ENCODE results near the gene EWSR1.
"Not testable (repeated sequence)": the region's sequence is repeated elsewhere in the genome, so short reads cannot be mapped to it uniquely, and the experiment has no call there.

Gene EWSR1

GRCh38 chr22:29231971-29232959 lies 35.8 kb upstream of the EWSR1 start:
- TF ChIP-seq CTCF (IDR thresholded peaks at IDR 0.05; ENCODE audit: low read depth, low read length, poor library complexity, severe bottlenecking) (no peak), EZH2phosphoT487 (IDR thresholded peaks at IDR 0.05; ENCODE audit: borderline replicate concordance, low read length) (no peak)
- Histone ChIP-seq H3F3A (ENCODE audit: control insufficient read depth, insufficient read depth) (no peaks in the 10 kb centered on the region), H3K9me2 (replicated peaks; ENCODE audit: control insufficient read depth, low read length) (no peaks in the 10 kb centered on the region)

GRCh38 chr22:29233277-29233877 lies 34.7 kb upstream of the EWSR1 start:
- Histone ChIP-seq H3K79me2 (ENCODE audit: control insufficient read depth, low read length) (no peaks in the 10 kb centered on the region), H3K9me3 (ENCODE audit: control insufficient read depth, insufficient read depth, low read length) (no peaks in the 10 kb centered on the region), H3K27me3 (ENCODE audit: control insufficient read depth, low read length) (no peaks in the 10 kb centered on the region), H3K36me3 (ENCODE audit: control insufficient read depth, low read length) (no peaks in the 10 kb centered on the region), H3K9me2 (replicated peaks; ENCODE audit: control insufficient read depth, low read length) (no peaks in the 10 kb centered on the region), H3K4me2 (ENCODE audit: low read length) (no peak overlapping the region), H4K20me1 (ENCODE audit: control insufficient read depth, insufficient read depth, low read depth, low read length) (no peaks in the 10 kb centered on the region), H3K4me3 (ENCODE audit: low read length) (no peak overlapping the region), H3K4me1 (ENCODE audit: control insufficient read depth, low read length) (no peaks in the 10 kb centered on the region), H3K27ac (ENCODE audit: low read depth, low read length) (no peak overlapping the region), H3F3A (ENCODE audit: control insufficient read depth, insufficient read depth) (no peaks in the 10 kb centered on the region)
- no peak for TF ChIP-seq EZH2phosphoT487 (IDR thresholded peaks at IDR 0.05; ENCODE audit: borderline replicate concordance, low read length)
- no peak for TF ChIP-seq CTCF (IDR thresholded peaks at IDR 0.05; ENCODE audit: low read depth, low read length, poor library complexity, severe bottlenecking)

More at GRCh38 chr22:29231971-29232959, 35.8 kb upstream of the EWSR1 start:
- no peaks in the 10 kb centered on the region for H4K20me1 ChIP-seq (ENCODE audit: control insufficient read depth, insufficient read depth, low read depth, low read length)
- H3K4me2 ChIP-seq (ENCODE audit: low read length), result no peak overlapping the region
- H3K27ac ChIP-seq (ENCODE audit: low read depth, low read length), result no peak overlapping the region
- H3K27me3 ChIP-seq (ENCODE audit: control insufficient read depth, low read length), result no peaks in the 10 kb centered on the region
- no peaks in the 10 kb centered on the region for H3K4me1 ChIP-seq (ENCODE audit: control insufficient read depth, low read length)
- H3K9me3 ChIP-seq (ENCODE audit: control insufficient read depth, insufficient read depth, low read length), result no peaks in the 10 kb centered on the region
- H3K79me2 ChIP-seq (ENCODE audit: control insufficient read depth, low read length), result no peaks in the 10 kb centered on the region
- no peaks in the 10 kb centered on the region for H3K36me3 ChIP-seq (ENCODE audit: control insufficient read depth, low read length)
- no peak overlapping the region for H3K4me3 ChIP-seq (ENCODE audit: low read length)

- H3K4me3 ChIP-seq (ENCODE audit: low read length); H3K27ac ChIP-seq (ENCODE audit: low read depth, low read length); H3K4me2 ChIP-seq (ENCODE audit: low read length); H3K36me3 ChIP-seq (ENCODE audit: control insufficient read depth, low read length); H3F3A ChIP-seq (ENCODE audit: control insufficient read depth, insufficient read depth); H4K20me1 ChIP-seq (ENCODE audit: control insufficient read depth, insufficient read depth, low read depth, low read length); H3K4me1 ChIP-seq (ENCODE audit: control insufficient read depth, low read length); H3K9me2 ChIP-seq (replicated peaks; ENCODE audit: control insufficient read depth, low read length); H3K9me3 ChIP-seq (ENCODE audit: control insufficient read depth, insufficient read depth, low read length); H3K79me2 ChIP-seq (ENCODE audit: control insufficient read depth, low read length); H3K27me3 ChIP-seq (ENCODE audit: control insufficient read depth, low read length): not testable (repeated sequence)
Measured at GRCh38 chr22:29240481-29240880, 27.6 kb upstream of the EWSR1 start.
